HCT116 (cell line): Measurements from ENCODE around the gene ACVRL1. TPM values are rescaled to one million over a fixed set of nuclear protein-coding genes. Genes with fewer than 3 reads are reported as not detected.

Source experiments
- ATAC-seq: fragments of 200-7000 bp; cut with Tn5 transposase; 2 replicates; pipeline ENCODE4 v1.9.1; 2020; ENCODE audit warnings: mild to moderate bottlenecking, moderate library complexity
- BruUV-seq: library from RNA; stranded (reverse); fragments of 400-500 nt; replicated peaks from 2 replicates; lab custom pipeline; 2021; lab: Mats Ljungman, UMichigan
- CTCF ChIA-PET: fragments of 300-600 bp; sonication (Branson Sonifier 250); formaldehyde crosslinking; loops from one replicate; lab custom pipeline; 2021; ENCODE audit warnings: antibody characterized with exemption; lab: Charles Lee
- POLR2A ChIA-PET: fragments of 300-600, 350-600 bp; sonication (Branson Sonifier 250); formaldehyde crosslinking; loops from one replicate; lab custom pipeline; 2021; ENCODE audit warnings: antibody characterized with exemption; lab: Charles Lee
- RAD21 ChIA-PET, 2 experiments: fragments of 300-600 bp; sonication (Branson Sonifier 250); formaldehyde crosslinking; loops; one replicate each; lab custom pipeline; 2023; ENCODE audit warnings: low total read pairs in 2 of 2; ENCODE audit not compliant: uncharacterized antibody in 2 of 2, unreplicated experiment in 2 of 2, low non-redundant PET in 1 of 2; lab: Charles Lee
- DNase-seq: peaks from one replicate; pipeline ENCODE4 v3.0.0-alpha.2; 2010; ENCODE audit warnings: low read depth, low spot score
- H2AFZ ChIP-seq: fragments of 200-600 bp; shearing (Covaris generic), sonication (generic); 2 replicates; pipeline ENCODE4 v1.6.1; 2017; ENCODE audit warnings: low read depth, mixed run types, mixed read lengths, antibody characterized with exemption, low read length; ENCODE audit not compliant: poor library complexity, severe bottlenecking
- H3K27ac ChIP-seq: 2 replicates; pipeline ENCODE4 v1.5.1; 2012; ENCODE audit warnings: low read depth, low read length
- H3K27me3 ChIP-seq: fragments of 200-600 bp; sonication (generic); 2 replicates; pipeline ENCODE4 v1.6.1; 2016; ENCODE audit warnings: mixed run types, low read length, mixed read lengths; ENCODE audit not compliant: insufficient read depth
- H3K36me3 ChIP-seq, 2 experiments: fragments of 200-500 bp in 1 of 2; fragments of 200-600 bp in 1 of 2; sonication (Bioruptor generic) in 1 of 2; sonication (generic) in 1 of 2; 2 replicates each; pipeline versions ENCODE4 v1.5.1 to v1.6.1; 2014 to 2016; ENCODE audit warnings: low read length in 2 of 2, inconsistent platforms in 1 of 2, mixed read lengths in 1 of 2, mixed run types in 1 of 2; ENCODE audit not compliant: insufficient read depth in 2 of 2, control insufficient read depth in 1 of 2
- H3K4me1 ChIP-seq, 2 experiments: fragments of 200-600 bp in 1 of 2; sonication (generic) in 1 of 2; 2 replicates each; pipeline versions ENCODE4 v1.5.1 to v1.6.1; 2012 to 2017; ENCODE audit warnings: low read length in 2 of 2, inconsistent platforms in 1 of 2, mild to moderate bottlenecking in 1 of 2, mixed read lengths in 1 of 2, mixed run types in 1 of 2, moderate library complexity in 1 of 2; ENCODE audit not compliant: insufficient read depth in 2 of 2, control insufficient read depth in 1 of 2
- H3K4me2 ChIP-seq: fragments of 200-600 bp; sonication (generic); 2 replicates; pipeline ENCODE4 v1.6.1; 2017; ENCODE audit warnings: mixed run types, low read length, mixed read lengths
- H3K4me3 ChIP-seq, 2 experiments: fragments of 200-600 bp in 1 of 2; sonication (generic) in 1 of 2; replicated peaks in 1 of 2; 2 replicates each; pipeline ENCODE4 v1.5.1; 2011 to 2016; ENCODE audit warnings: low read length in 2 of 2, control low read depth in 1 of 2, low read depth in 1 of 2, mild to moderate bottlenecking in 1 of 2, mixed read lengths in 1 of 2, mixed run types in 1 of 2
- H3K79me2 ChIP-seq: fragments of 200-600 bp; sonication (generic); 2 replicates; pipeline ENCODE4 v1.6.1; 2017; ENCODE audit warnings: mild to moderate bottlenecking, mixed run types, low read length, moderate library complexity, mixed read lengths; ENCODE audit not compliant: insufficient read depth
- H3K9ac ChIP-seq: fragments of 200-600 bp; sonication (generic); 2 replicates; pipeline ENCODE4 v1.6.1; 2016; ENCODE audit warnings: low read length, mixed read lengths
- H3K9me2 ChIP-seq: fragments of 200-600 bp; sonication (generic), shearing (Covaris generic); 2 replicates; pipeline ENCODE4 v1.6.1; 2017; ENCODE audit warnings: mixed run types, mild to moderate bottlenecking, moderate library complexity; ENCODE audit not compliant: insufficient read depth
- H3K9me3 ChIP-seq, 2 experiments: fragments of 200-500 bp in 1 of 2; fragments of 200-600 bp in 1 of 2; sonication (Bioruptor generic) in 1 of 2; sonication (generic) in 1 of 2; 2 replicates each; pipeline ENCODE4 v1.6.1; 2014 to 2017; ENCODE audit warnings: low read length in 2 of 2, mixed read lengths in 2 of 2, inconsistent platforms in 1 of 2, low read depth in 1 of 2, mild to moderate bottlenecking in 1 of 2, mixed run types in 1 of 2, moderate library complexity in 1 of 2; ENCODE audit not compliant: control insufficient read depth in 1 of 2, insufficient read depth in 1 of 2
- H4K20me1 ChIP-seq: fragments of 200-600 bp; sonication (generic), shearing (Covaris generic); 2 replicates; pipeline ENCODE4 v1.6.1; 2017; ENCODE audit warnings: mixed run types, mild to moderate bottlenecking, moderate library complexity; ENCODE audit not compliant: insufficient read depth
- CBX3 ChIP-seq: IDR thresholded peaks from 2 replicates; pipeline ENCODE4 v1.6.1; 2012; ENCODE audit warnings: low read depth
- CEBPB ChIP-seq: IDR thresholded peaks from 2 replicates; pipeline ENCODE4 v1.6.1; 2012; ENCODE audit warnings: low read depth
- ELF1 ChIP-seq: IDR thresholded peaks from 2 replicates; pipeline ENCODE4 v1.6.1; 2012; ENCODE audit warnings: low read depth, borderline replicate concordance
- EZH2 ChIP-seq: fragments of 200-600 bp; sonication (generic); IDR thresholded peaks from 2 replicates; pipeline ENCODE4 v1.6.1; 2017; ENCODE audit warnings: antibody characterized with exemption, mixed run types
- EZH2phosphoT487 ChIP-seq: fragments of 200-600 bp; IDR thresholded peaks from 2 replicates; pipeline ENCODE4 v1.6.1; 2018; ENCODE audit warnings: antibody characterized with exemption, borderline replicate concordance
- JUND ChIP-seq: IDR thresholded peaks from 2 replicates; pipeline ENCODE4 v1.6.1; 2012
- MAX ChIP-seq: IDR thresholded peaks from 2 replicates; pipeline ENCODE4 v1.6.1; 2012
- RAD21 ChIP-seq: IDR thresholded peaks from 2 replicates; pipeline ENCODE4 v1.6.1; 2012; ENCODE audit warnings: low read depth, mild to moderate bottlenecking
- REST ChIP-seq: IDR thresholded peaks from 2 replicates; pipeline ENCODE4 v1.6.1; 2012; ENCODE audit warnings: low read depth
- SIN3A ChIP-seq: IDR thresholded peaks from 2 replicates; pipeline ENCODE4 v1.6.1; 2012; ENCODE audit warnings: low read depth
- SRF ChIP-seq: IDR thresholded peaks from 2 replicates; pipeline ENCODE4 v1.6.1; 2012; ENCODE audit warnings: low read depth
- TCF7L2 ChIP-seq: IDR thresholded peaks from 2 replicates; pipeline ENCODE4 v1.7.0; 2011; ENCODE audit warnings: borderline replicate concordance, inconsistent platforms; ENCODE audit not compliant: insufficient read depth, insufficient read length; ENCODE audit errors: extremely low read depth
- ZBTB33 ChIP-seq: IDR thresholded peaks from 2 replicates; pipeline ENCODE4 v1.6.1; 2011; ENCODE audit warnings: mild to moderate bottlenecking, low read length, moderate library complexity; ENCODE audit not compliant: insufficient replicate concordance; ENCODE audit errors: extremely low read depth
- ZFX ChIP-seq: fragments of 450-650 bp; IDR thresholded peaks from 2 replicates; pipeline ENCODE4 v1.6.1; 2017
- intact Hi-C: fragments of 100-400 bp; cut with micrococcal nuclease; formaldehyde crosslinking; loops from 2 replicates; pipeline ENCODE4 v1.10.0; 2022
- total RNA-seq: library from RNA; stranded (reverse); gene quantifications from one replicate; pipeline ENCODE4 v1.2.1, GENCODE V29; 2021; ENCODE audit not compliant: unreplicated experiment

Gene ACVRL1
- total RNA-seq, 1 experiment from 2014 or later, result 2.5 TPM

- Histone ChIP-seq H3K4me2 (no peak overlapping the region), H3K27ac (no peak overlapping the region), H3K9ac (no peak overlapping the region), H3K79me2 (no peaks in the 10 kb centered on the region), H2AFZ (no peak overlapping the region), H3K9me2 (no peaks in the 10 kb centered on the region), H3K27me3 (no peaks in the 10 kb centered on the region), H4K20me1 (no peaks in the 10 kb centered on the region), H3K36me3 (no peaks in the 10 kb centered on the region), H3K9me3 (no peaks in the 10 kb centered on the region), H3K4me3 (no peak overlapping the region), H3K4me1 (peaks cover 4 to 11% of the 10 kb centered on the region in 2 experiments; a peak in 3 of 4 replicates)
- intact Hi-C loops, result no loop called here
- no peak for DNase-seq
- RAD21 ChIA-PET, result no interaction called here
- ATAC-seq, result no peak
- TF ChIP-seq SRF (no peak), JUND (no peak)
- CTCF ChIA-PET, result no interaction called here
- POLR2A ChIA-PET, result no interaction called here
- no TSS peak for BruUV-seq
These were observed 10.6 kb downstream of the ACVRL1 start for GRCh38 chr12:51917746-51918453.

GRCh38 chr12:51920046-51920445 is 12.7 kb downstream of the ACVRL1 start:
- Histone ChIP-seq H3K9me2 (no peaks in the 10 kb centered on the region), H3K4me2 (no peak overlapping the region), H4K20me1 (no peaks in the 10 kb centered on the region), H3K4me1 (peaks cover 3 to 18% of the 10 kb centered on the region in 2 experiments; a peak in 3 of 4 replicates), H3K27me3 (no peaks in the 10 kb centered on the region), H2AFZ (no peak overlapping the region), H3K79me2 (no peaks in the 10 kb centered on the region), H3K9me3 (no peaks in the 10 kb centered on the region), H3K27ac (no peak overlapping the region), H3K4me3 (no peak overlapping the region), H3K36me3 (no peaks in the 10 kb centered on the region), H3K9ac (no peak overlapping the region)
- CTCF ChIA-PET, result no interaction called here
- intact Hi-C loops, result no loop called here
- RAD21 ChIA-PET, result no interaction called here
- no TSS peak for BruUV-seq
- ATAC-seq, result no peak
- POLR2A ChIA-PET, result no interaction called here
- DNase-seq, result no peak
- TF ChIP-seq EZH2phosphoT487, result no peak
- TF ChIP-seq RAD21, result no peak
- no peak for TF ChIP-seq CBX3
- TF ChIP-seq CEBPB, result no peak
- TF ChIP-seq MAX, result no peak
- TF ChIP-seq EZH2, result no peak
- no peak for TF ChIP-seq ELF1
- no peak for TF ChIP-seq SRF
- TF ChIP-seq JUND, result no peak
- no peak for TF ChIP-seq TCF7L2
- TF ChIP-seq REST, result no peak
- TF ChIP-seq ZFX, result no peak
- no peak for TF ChIP-seq SIN3A
- no peak for TF ChIP-seq ZBTB33
